Parathyroid adenoma (tissue), 2 donors: ENCODE data around the gene POU2F1.

Experiments
- H2AFZ ChIP-seq: fragments of 300-600 bp; sonication (generic); one replicate; pipeline ENCODE4 v1.7.0; 2017; ENCODE audit warnings: antibody characterized with exemption, mild to moderate bottlenecking
- H3K27ac ChIP-seq: fragments of 300-600 bp; sonication (generic); one replicate; pipeline ENCODE4 v1.7.0; 2017
- H3K27me3 ChIP-seq: fragments of 300-600 bp; sonication (generic); one replicate; pipeline ENCODE4 v1.7.0; 2017; ENCODE audit warnings: low read length; ENCODE audit not compliant: control insufficient read depth, insufficient read depth
- H3K36me3 ChIP-seq: fragments of 300-600 bp; sonication (generic); one replicate; pipeline ENCODE4 v1.7.0; 2017; ENCODE audit warnings: low read length; ENCODE audit not compliant: control insufficient read depth, insufficient read depth
- H3K4me1 ChIP-seq: fragments of 300-600 bp; sonication (generic); one replicate; pipeline ENCODE4 v1.7.0; 2017; ENCODE audit warnings: control low read depth
- H3K4me2 ChIP-seq: fragments of 300-600 bp; sonication (generic); one replicate; pipeline ENCODE4 v1.7.0; 2017; ENCODE audit warnings: low read length
- H3K4me3 ChIP-seq: fragments of 300-600 bp; sonication (generic); one replicate; pipeline ENCODE4 v1.7.0; 2017; ENCODE audit warnings: low read depth, low read length
- H3K79me2 ChIP-seq: fragments of 300-600 bp; sonication (generic); one replicate; pipeline ENCODE4 v1.7.0; 2017; ENCODE audit warnings: control low read depth
- H3K9ac ChIP-seq: fragments of 300-600 bp; sonication (generic); one replicate; pipeline ENCODE4 v1.7.0; 2017; ENCODE audit warnings: mild to moderate bottlenecking
- H3K9me3 ChIP-seq: fragments of 300-600 bp; sonication (generic); one replicate; pipeline ENCODE4 v1.7.0; 2017; ENCODE audit warnings: low read length; ENCODE audit not compliant: control insufficient read depth
- CTCF ChIP-seq: fragments of 300-600 bp; sonication (generic); IDR thresholded peaks from one replicate; pipeline ENCODE4 v1.7.0; 2017; ENCODE audit warnings: antibody characterized with exemption, mild to moderate bottlenecking
- donor health status: primary hyperparathyroidism.

POU2F1 gene

GRCh38 chr1:167412072-167412471, 191.4 kb downstream of the POU2F1 start:
- no peaks in the 10 kb centered on the region for H3K4me1 ChIP-seq
- H3K27ac ChIP-seq: no peak overlapping the region
- H3K4me2 ChIP-seq: no peak overlapping the region
- H3K9me3 ChIP-seq: no peaks in the 10 kb centered on the region
- H3K79me2 ChIP-seq: no peaks in the 10 kb centered on the region
- TF ChIP-seq CTCF: no peak
- no peak overlapping the region for H2AFZ ChIP-seq
- H3K27me3 ChIP-seq: no peaks in the 10 kb centered on the region
- no peak overlapping the region for H3K9ac ChIP-seq
- no peak overlapping the region for H3K4me3 ChIP-seq
- no peaks in the 10 kb centered on the region for H3K36me3 ChIP-seq

- H3K9me3 ChIP-seq: no peaks in the 10 kb centered on the region
- H3K9ac ChIP-seq: no peak overlapping the region
- no peaks in the 10 kb centered on the region for H3K27me3 ChIP-seq
- no peak overlapping the region for H2AFZ ChIP-seq
- H3K79me2 ChIP-seq: no peaks in the 10 kb centered on the region
- H3K27ac ChIP-seq: no peak overlapping the region
- no peaks in the 10 kb centered on the region for H3K36me3 ChIP-seq
- no peaks in the 10 kb centered on the region for H3K4me1 ChIP-seq
- no peak overlapping the region for H3K4me2 ChIP-seq
- no peak overlapping the region for H3K4me3 ChIP-seq
- TF ChIP-seq CTCF: no peak
Measured at GRCh38 chr1:167412920-167413319, 192.2 kb downstream of the POU2F1 start.

- H3K27ac ChIP-seq: no peak overlapping the region
- no peak overlapping the region for H2AFZ ChIP-seq
- H3K9me3 ChIP-seq: no peaks in the 10 kb centered on the region
- no peak overlapping the region for H3K4me3 ChIP-seq
- no peaks in the 10 kb centered on the region for H3K36me3 ChIP-seq
- H3K9ac ChIP-seq: no peak overlapping the region
- TF ChIP-seq CTCF: no peak
- no peaks in the 10 kb centered on the region for H3K27me3 ChIP-seq
- no peaks in the 10 kb centered on the region for H3K79me2 ChIP-seq
- no peak overlapping the region for H3K4me2 ChIP-seq
- no peaks in the 10 kb centered on the region for H3K4me1 ChIP-seq
Measured at GRCh38 chr1:167413328-167413727, 192.6 kb downstream of the POU2F1 start.

GRCh38 chr1:167416506-167416905, 195.8 kb downstream of the POU2F1 start:
- Histone ChIP-seq H3K9me3 (no peaks in the 10 kb centered on the region), H3K4me3 (no peak overlapping the region), H3K4me1 (no peaks in the 10 kb centered on the region), H3K4me2 (no peak overlapping the region), H3K9ac (no peak overlapping the region), H3K79me2 (no peaks in the 10 kb centered on the region), H3K36me3 (no peaks in the 10 kb centered on the region), H2AFZ (no peak overlapping the region), H3K27ac (no peak overlapping the region), H3K27me3 (no peaks in the 10 kb centered on the region)
- TF ChIP-seq CTCF: no peak

GRCh38 chr1:167418391-167418790, 197.7 kb downstream of the POU2F1 start:
- no peak overlapping the region for H3K27ac ChIP-seq
- H3K9me3 ChIP-seq: no peaks in the 10 kb centered on the region
- no peaks in the 10 kb centered on the region for H3K27me3 ChIP-seq
- no peaks in the 10 kb centered on the region for H3K4me1 ChIP-seq
- H3K4me2 ChIP-seq: no peak overlapping the region
- H3K79me2 ChIP-seq: no peaks in the 10 kb centered on the region
- no peak overlapping the region for H2AFZ ChIP-seq
- no peak for TF ChIP-seq CTCF
- H3K4me3 ChIP-seq: no peak overlapping the region
- no peak overlapping the region for H3K9ac ChIP-seq
- H3K36me3 ChIP-seq: no peaks in the 10 kb centered on the region
